Ascending aorta (tissue), 2 donors: ENCODE data around the gene HSPA2. TPM values are rescaled to one million over a fixed set of nuclear protein-coding genes. Genes with fewer than 3 reads are reported as not detected.

Experiments
- DNase-seq, 2 donors: peaks; one replicate each; pipeline ENCODE4 v3.0.0-alpha.2; 2019; ENCODE audit warnings: low spot score in 2 of 2
- H3K27ac ChIP-seq, 2 donors: fragments of 200-600 bp; sonication (generic); one replicate each; pipeline ENCODE4 v1.5.1; 2016 to 2017; ENCODE audit warnings: mild to moderate bottlenecking in 1 of 2
- H3K27me3 ChIP-seq: fragments of 200-600 bp; sonication (generic); one replicate; pipeline ENCODE4 v1.5.1; 2017
- H3K36me3 ChIP-seq, 2 donors: fragments of 200-600 bp; sonication (generic); one replicate each; pipeline ENCODE4 v1.5.1; 2016
- H3K4me1 ChIP-seq, 2 donors: fragments of 200-600 bp; sonication (generic); one replicate each; pipeline ENCODE4 v1.5.1; 2016 to 2017; ENCODE audit warnings: mild to moderate bottlenecking in 1 of 2
- H3K4me3 ChIP-seq, 2 donors: fragments of 200-600 bp; sonication (generic); one replicate each; pipeline ENCODE4 v1.5.1; 2016 to 2017; ENCODE audit warnings: mild to moderate bottlenecking in 1 of 2
- H3K9me3 ChIP-seq, 2 donors: fragments of 200-600 bp; sonication (generic); one replicate each; pipeline ENCODE4 v1.5.1; 2016
- CTCF ChIP-seq, 3 experiments: fragments of 200-600 bp in 2 of 3; fragments of 450-650 bp in 1 of 3; sonication (generic) in 2 of 3; IDR thresholded peaks; one replicate each; pipeline ENCODE4 v1.5.1; 2016 to 2019; ENCODE audit warnings: antibody characterized with exemption in 3 of 3, mild to moderate bottlenecking in 1 of 3, moderate library complexity in 1 of 3
- intact Hi-C: fragments of 100-400 bp; cut with DNase I; formaldehyde crosslinking; loops from one replicate; pipeline ENCODE4 v1.15.1; 2023
- total RNA-seq: library from RNA; depleted of rRNA; stranded (reverse); fragments of >200 nt; gene quantifications from one replicate; pipeline ENCODE4 v1.1.0, GENCODE V29; 2016

The HSPA2 gene
- total RNA-seq, 1 donor from 2014 or later, result 22.9 TPM

- peak within 1 kb of the TSS; percentile 91 to 94 for H3K4me3 ChIP-seq
- H3K4me1 ChIP-seq, result peaks cover 16 to 44% of the 10 kb centered on the region in 2 donors
- peak; percentile 19 to 92 for DNase-seq
- peak within 1 kb of the TSS; percentile 99 for H3K27ac ChIP-seq
- intact Hi-C loops, result loop anchor here (1.0 to 10.0 kb wide), 2 partner anchors 116 to 860 kb away; partner anchors contain the start of genes MTHFD1 and WDR89
- no peaks in the 10 kb centered on the region for H3K9me3 ChIP-seq
- no peak for TF ChIP-seq CTCF (IDR thresholded peaks at IDR 0.05)
- H3K36me3 ChIP-seq, result no peaks in the 10 kb centered on the region
- H3K27me3 ChIP-seq, result no peaks in the 10 kb centered on the region
Observed at GRCh38 chr14:64504310-64504896, 36.1 kb upstream of the HSPA2 start, which contains the start of gene ZBTB1. ZBTB1 (plus strand) TSS chr14:64504770; CDS start chr14:64521505, 16,735 bp downstream.

GRCh38 chr14:64504897-64505794 lies 35.4 kb upstream of the HSPA2 start:
- intact Hi-C loops, result loop anchor here (1.0 to 10.0 kb wide), 2 partner anchors 117 to 860 kb away; partner anchors contain the start of genes MTHFD1 and WDR89
- peaks cover 16 to 44% of the 10 kb centered on the region in 2 donors for H3K4me1 ChIP-seq
- peak overlapping the region; percentile 99 for H3K27ac ChIP-seq

GRCh38 chr14:64506721-64507120 lies 33.8 kb upstream of the HSPA2 start:
- Histone ChIP-seq H3K9me3 (no peaks in the 10 kb centered on the region), H3K27ac (peak overlapping the region in 1 of 2 donors; percentile 99), H3K36me3 (no peaks in the 10 kb centered on the region), H3K27me3 (no peaks in the 10 kb centered on the region), H3K4me3 (peak overlapping the region; percentile 91 to 94), H3K4me1 (peaks cover 11 to 41% of the 10 kb centered on the region in 2 donors)
- intact Hi-C loops, result loop anchor here (10.0 kb wide), 1 partner anchor 862 kb away; the partner anchor contains the start of gene WDR89
- no peak for DNase-seq
- no peak for TF ChIP-seq CTCF (IDR thresholded peaks at IDR 0.05)

More at GRCh38 chr14:64504897-64505794, 35.4 kb upstream of the HSPA2 start:
- Histone ChIP-seq H3K9me3 (no peaks in the 10 kb centered on the region), H3K4me3 (peak overlapping the region; percentile 91 to 94), H3K27me3 (no peaks in the 10 kb centered on the region), H3K36me3 (no peaks in the 10 kb centered on the region)
- TF ChIP-seq CTCF (IDR thresholded peaks at IDR 0.05), result no peak
- peak; percentile 75 to 95 for DNase-seq

GRCh38 chr14:64507376-64508156 lies 33.0 kb upstream of the HSPA2 start:
- no peak for DNase-seq
- H3K4me3 ChIP-seq, result peak overlapping the region; percentile 91 to 94
- intact Hi-C loops, result loop anchor here (10.0 kb wide), 1 partner anchor 863 kb away; the partner anchor contains the start of gene WDR89
- H3K9me3 ChIP-seq, result no peaks in the 10 kb centered on the region
- TF ChIP-seq CTCF (IDR thresholded peaks at IDR 0.05), result no peak
- peaks cover 4 to 34% of the 10 kb centered on the region in 2 donors for H3K4me1 ChIP-seq
- no peak overlapping the region for H3K27ac ChIP-seq
- H3K36me3 ChIP-seq, result no peaks in the 10 kb centered on the region
- H3K27me3 ChIP-seq, result no peaks in the 10 kb centered on the region

- Histone ChIP-seq H3K4me1 (peaks cover 3 to 37% of the 10 kb centered on the region in 2 donors), H3K9me3 (no peaks in the 10 kb centered on the region), H3K36me3 (no peaks in the 10 kb centered on the region), H3K4me3 (no peak overlapping the region), H3K27ac (no peak overlapping the region), H3K27me3 (no peaks in the 10 kb centered on the region)
- intact Hi-C loops, result loop anchor here (10.0 kb wide), 1 partner anchor 863 kb away; the partner anchor contains the start of gene WDR89
- no peak for TF ChIP-seq CTCF (IDR thresholded peaks at IDR 0.05)
- no peak for DNase-seq
Observed at GRCh38 chr14:64508215-64508776, 32.2 kb upstream of the HSPA2 start.
